HUES6 (cell line): Measurements from ENCODE around the gene CCDC71L.

ENCODE experiments used
- H3K27ac ChIP-seq: 2 replicates; pipeline ENCODE4 v1.7.0; 2013; ENCODE audit warnings: low read depth, mild to moderate bottlenecking, low read length, inconsistent platforms
- H3K27me3 ChIP-seq: 2 replicates; pipeline ENCODE4 v1.6.1; 2013; ENCODE audit warnings: low read length; ENCODE audit not compliant: control insufficient read depth, insufficient read depth
- H3K36me3 ChIP-seq: 2 replicates; pipeline ENCODE4 v1.6.1; 2013; ENCODE audit warnings: low read length; ENCODE audit not compliant: control insufficient read depth, insufficient read depth
- H3K4me1 ChIP-seq: 2 replicates; pipeline ENCODE4 v1.6.1; 2013; ENCODE audit warnings: low read length; ENCODE audit not compliant: control insufficient read depth, insufficient read depth
- H3K4me3 ChIP-seq: 2 replicates; pipeline ENCODE4 v1.5.1; 2013; ENCODE audit warnings: low read depth, low read length
- H3K9ac ChIP-seq: one replicate; pipeline ENCODE4 v1.6.1; 2013; ENCODE audit warnings: mild to moderate bottlenecking, low read length
- H3K9me3 ChIP-seq: 2 replicates; pipeline ENCODE4 v1.6.1; 2013; ENCODE audit warnings: low read depth, low read length; ENCODE audit not compliant: control insufficient read depth, insufficient read depth

CCDC71L gene

GRCh38 chr7:106621393-106622132 lies 39.4 kb downstream of the CCDC71L start:
- H3K27ac ChIP-seq = no peak overlapping the region
- H3K9me3 ChIP-seq = peaks cover 14% of the 10 kb centered on the region
- H3K4me3 ChIP-seq = no peak overlapping the region
- no peaks in the 10 kb centered on the region for H3K36me3 ChIP-seq
- peaks cover 5% of the 10 kb centered on the region for H3K4me1 ChIP-seq
- H3K9ac ChIP-seq = no peak overlapping the region
- no peaks in the 10 kb centered on the region for H3K27me3 ChIP-seq

GRCh38 chr7:106620676-106621075 lies 40.3 kb downstream of the CCDC71L start:
- H3K27me3 ChIP-seq = no peaks in the 10 kb centered on the region
- H3K9me3 ChIP-seq = peaks cover 14% of the 10 kb centered on the region
- no peaks in the 10 kb centered on the region for H3K36me3 ChIP-seq
- H3K9ac ChIP-seq = no peak overlapping the region
- no peak overlapping the region for H3K4me3 ChIP-seq
- H3K27ac ChIP-seq = no peak overlapping the region
- H3K4me1 ChIP-seq = no peaks in the 10 kb centered on the region

GRCh38 chr7:106620034-106620433 lies 40.9 kb downstream of the CCDC71L start:
- H3K27me3 ChIP-seq = no peaks in the 10 kb centered on the region
- no peak overlapping the region for H3K27ac ChIP-seq
- H3K4me1 ChIP-seq = no peaks in the 10 kb centered on the region
- peaks cover 14% of the 10 kb centered on the region for H3K9me3 ChIP-seq
- H3K4me3 ChIP-seq = no peak overlapping the region
- H3K36me3 ChIP-seq = no peaks in the 10 kb centered on the region
- H3K9ac ChIP-seq = no peak overlapping the region

GRCh38 chr7:106619213-106619612 lies 41.7 kb downstream of the CCDC71L start:
- Histone ChIP-seq H3K9me3 (peaks cover 12% of the 10 kb centered on the region), H3K4me1 (no peaks in the 10 kb centered on the region), H3K36me3 (no peaks in the 10 kb centered on the region), H3K27ac (no peak overlapping the region), H3K27me3 (no peaks in the 10 kb centered on the region), H3K9ac (no peak overlapping the region), H3K4me3 (no peak overlapping the region)

- H3K9ac ChIP-seq = no peak overlapping the region
- H3K9me3 ChIP-seq = peaks cover 12% of the 10 kb centered on the region
- no peaks in the 10 kb centered on the region for H3K27me3 ChIP-seq
- no peaks in the 10 kb centered on the region for H3K4me1 ChIP-seq
- H3K36me3 ChIP-seq = no peaks in the 10 kb centered on the region
- H3K4me3 ChIP-seq = no peak overlapping the region
- no peak overlapping the region for H3K27ac ChIP-seq
Observed at GRCh38 chr7:106618480-106618879, 42.5 kb downstream of the CCDC71L start.

- Histone ChIP-seq H3K27me3 (no peaks in the 10 kb centered on the region), H3K9me3 (peaks cover 12% of the 10 kb centered on the region), H3K4me3 (no peak overlapping the region), H3K4me1 (no peaks in the 10 kb centered on the region), H3K27ac (no peak overlapping the region), H3K36me3 (no peaks in the 10 kb centered on the region), H3K9ac (no peak overlapping the region)
Observed at GRCh38 chr7:106617860-106618259, 43.1 kb downstream of the CCDC71L start.

- no peak overlapping the region for H3K4me3 ChIP-seq
- H3K27me3 ChIP-seq = no peaks in the 10 kb centered on the region
- H3K9ac ChIP-seq = no peak overlapping the region
- no peak overlapping the region for H3K27ac ChIP-seq
- peaks cover 17% of the 10 kb centered on the region for H3K9me3 ChIP-seq
- no peaks in the 10 kb centered on the region for H3K4me1 ChIP-seq
- no peaks in the 10 kb centered on the region for H3K36me3 ChIP-seq
Observed at GRCh38 chr7:106616708-106617051, 44.3 kb downstream of the CCDC71L start.

GRCh38 chr7:106615808-106616707 lies 44.9 kb downstream of the CCDC71L start:
- H3K27me3 ChIP-seq = no peaks in the 10 kb centered on the region
- no peak overlapping the region for H3K27ac ChIP-seq
- no peak overlapping the region for H3K4me3 ChIP-seq
- H3K9me3 ChIP-seq = peaks cover 10% of the 10 kb centered on the region
- H3K9ac ChIP-seq = no peak overlapping the region
- no peaks in the 10 kb centered on the region for H3K36me3 ChIP-seq
- no peaks in the 10 kb centered on the region for H3K4me1 ChIP-seq

- Histone ChIP-seq H3K9me3 (peaks cover 9% of the 10 kb centered on the region; the same call in 1 of the 2 replicates), H3K27me3 (no peaks in the 10 kb centered on the region), H3K4me3 (no peak overlapping the region), H3K9ac (no peak overlapping the region), H3K36me3 (no peaks in the 10 kb centered on the region), H3K4me1 (no peaks in the 10 kb centered on the region), H3K27ac (no peak overlapping the region)
Observed at GRCh38 chr7:106614751-106615150, 46.2 kb downstream of the CCDC71L start.

- Histone ChIP-seq H3K4me3 (no peak overlapping the region), H3K36me3 (no peaks in the 10 kb centered on the region), H3K9ac (no peak overlapping the region), H3K27ac (no peak overlapping the region), H3K27me3 (no peaks in the 10 kb centered on the region), H3K4me1 (no peaks in the 10 kb centered on the region), H3K9me3 (peaks cover 9% of the 10 kb centered on the region; the same call in 1 of the 2 replicates)
Observed at GRCh38 chr7:106613848-106614560, 47.0 kb downstream of the CCDC71L start.

GRCh38 chr7:106613279-106613678 lies 47.7 kb downstream of the CCDC71L start:
- Histone ChIP-seq H3K9me3 (peaks cover 9% of the 10 kb centered on the region; the same call in 1 of the 2 replicates), H3K9ac (no peak overlapping the region), H3K27me3 (no peaks in the 10 kb centered on the region), H3K4me3 (no peak overlapping the region), H3K4me1 (no peaks in the 10 kb centered on the region), H3K36me3 (no peaks in the 10 kb centered on the region), H3K27ac (no peak overlapping the region)
